Sigmoid colon (tissue), 7 donors: ENCODE measurements around the gene TLR8. TPM values are rescaled to one million over a fixed set of nuclear protein-coding genes. Genes with fewer than 3 reads are reported as not detected.

Source experiments
- DNase-seq: peaks from one replicate; pipeline ENCODE4 v3.0.0-alpha.2; 2019
- H3K27ac ChIP-seq, 4 donors: fragments of 200-600 bp; sonication (generic); one replicate each; pipeline ENCODE4 v1.5.1; 2016 to 2019; ENCODE audit warnings: mild to moderate bottlenecking in 1 of 4
- H3K27me3 ChIP-seq, 3 donors: fragments of 200-600 bp; sonication (generic); one replicate each; pipeline ENCODE4 v1.5.1; 2019; ENCODE audit warnings: mild to moderate bottlenecking in 1 of 3
- H3K36me3 ChIP-seq, 4 donors: fragments of 200-600 bp; sonication (generic); one replicate each; pipeline ENCODE4 v1.5.1; 2016 to 2019
- H3K4me1 ChIP-seq, 4 donors: fragments of 200-600 bp; sonication (generic); one replicate each; pipeline ENCODE4 v1.5.1; 2017 to 2019
- H3K4me3 ChIP-seq, 4 donors: fragments of 200-600 bp; sonication (generic); one replicate each; pipeline ENCODE4 v1.5.1; 2017 to 2019; ENCODE audit warnings: mild to moderate bottlenecking in 2 of 4, moderate library complexity in 1 of 4
- H3K9me3 ChIP-seq, 4 donors: fragments of 200-600 bp in 3 of 4; sonication (generic) in 3 of 4; one replicate each; pipeline versions ENCODE4 v1.5.1 to v1.6.1; 2013 to 2019
- EP300 ChIP-seq, 4 donors: sonication (generic); formaldehyde crosslinking; IDR thresholded peaks; one replicate each; pipeline ENCODE4 v1.6.1; 2017; ENCODE audit warnings: antibody characterized with exemption in 4 of 4
- POLR2A ChIP-seq, 2 donors: fragments of 450-650 bp; IDR thresholded peaks; one replicate each; pipeline ENCODE4 v1.6.1; 2016; ENCODE audit warnings: antibody characterized with exemption in 2 of 2, mild to moderate bottlenecking in 2 of 2, moderate library complexity in 2 of 2
- POLR2AphosphoS5 ChIP-seq, 4 donors: sonication (generic); formaldehyde crosslinking; IDR thresholded peaks; one replicate each; pipeline ENCODE4 v1.6.1; 2017; ENCODE audit warnings: antibody characterized with exemption in 4 of 4
- WGBS, 2 donors: extraction: QIAGEN DNeasy Blood & Tissue Kit; methylation state at CpG; one replicate each; pipeline ENCODE4 v1.1.7; 2013; 5-methylcytosine and 5-hydroxymethylcytosine counted together
- intact Hi-C: fragments of 100-400 bp; cut with DNase I; formaldehyde crosslinking; loops from one replicate; pipeline ENCODE4 v1.15.1; 2023
- polyA plus RNA-seq, 3 donors: library from polyadenylated mRNA; stranded (reverse); fragments of 200-250 nt; gene quantifications; one replicate each; pipeline ENCODE4 v1.2.3, GENCODE V29; 2013
- total RNA-seq, 4 donors: library from RNA; depleted of rRNA; stranded (reverse); fragments of >200 nt; gene quantifications; one replicate each; pipeline ENCODE4 v1.1.0, GENCODE V29; 2016
- TF ChIP-seq, protein P1 (sequence below), 4 experiments: fragments of 450-650 bp in 3 of 4; fragments of 200-600 bp in 1 of 4; IDR thresholded peaks; one replicate each; pipeline ENCODE4 v1.5.1; 2016 to 2019; ENCODE audit warnings: antibody characterized with exemption in 4 of 4, mild to moderate bottlenecking in 3 of 4, moderate library complexity in 2 of 4
- donor health status: healthy with polysubstance abuse.
- donor health status: Bipolar disorder and iron deficiency.
- donor health status: healthy.

The TLR8 gene
- total and polyA plus RNA-seq, 7 donors = 0.28 to 3.0 (median 1.7) TPM

- intact Hi-C loops = no loop called here
- 82 to 84% methylated on average over 3 of the region's 3 CpGs for WGBS, 2 donors
- H3K4me3 ChIP-seq = no peak overlapping the region
- no peaks in the 10 kb centered on the region for H3K27me3 ChIP-seq
- TF ChIP-seq, protein P1, sequence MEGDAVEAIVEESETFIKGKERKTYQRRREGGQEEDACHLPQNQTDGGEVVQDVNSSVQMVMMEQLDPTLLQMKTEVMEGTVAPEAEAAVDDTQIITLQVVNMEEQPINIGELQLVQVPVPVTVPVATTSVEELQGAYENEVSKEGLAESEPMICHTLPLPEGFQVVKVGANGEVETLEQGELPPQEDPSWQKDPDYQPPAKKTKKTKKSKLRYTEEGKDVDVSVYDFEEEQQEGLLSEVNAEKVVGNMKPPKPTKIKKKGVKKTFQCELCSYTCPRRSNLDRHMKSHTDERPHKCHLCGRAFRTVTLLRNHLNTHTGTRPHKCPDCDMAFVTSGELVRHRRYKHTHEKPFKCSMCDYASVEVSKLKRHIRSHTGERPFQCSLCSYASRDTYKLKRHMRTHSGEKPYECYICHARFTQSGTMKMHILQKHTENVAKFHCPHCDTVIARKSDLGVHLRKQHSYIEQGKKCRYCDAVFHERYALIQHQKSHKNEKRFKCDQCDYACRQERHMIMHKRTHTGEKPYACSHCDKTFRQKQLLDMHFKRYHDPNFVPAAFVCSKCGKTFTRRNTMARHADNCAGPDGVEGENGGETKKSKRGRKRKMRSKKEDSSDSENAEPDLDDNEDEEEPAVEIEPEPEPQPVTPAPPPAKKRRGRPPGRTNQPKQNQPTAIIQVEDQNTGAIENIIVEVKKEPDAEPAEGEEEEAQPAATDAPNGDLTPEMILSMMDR (IDR thresholded peaks at IDR 0.05) = no peak
- TF ChIP-seq POLR2AphosphoS5 (IDR thresholded peaks at IDR 0.05) (no peak), POLR2A (IDR thresholded peaks at IDR 0.05) (no peak), EP300 (IDR thresholded peaks at IDR 0.05) (no peak)
- H3K36me3 ChIP-seq = no peaks in the 10 kb centered on the region
- no peaks in the 10 kb centered on the region for H3K4me1 ChIP-seq
- H3K27ac ChIP-seq = no peak overlapping the region
- no peaks in the 10 kb centered on the region for H3K9me3 ChIP-seq
- no peak for DNase-seq
These were observed 18.7 kb upstream of the TLR8 start for GRCh38 chrX:12887767-12888166.

DNA sequence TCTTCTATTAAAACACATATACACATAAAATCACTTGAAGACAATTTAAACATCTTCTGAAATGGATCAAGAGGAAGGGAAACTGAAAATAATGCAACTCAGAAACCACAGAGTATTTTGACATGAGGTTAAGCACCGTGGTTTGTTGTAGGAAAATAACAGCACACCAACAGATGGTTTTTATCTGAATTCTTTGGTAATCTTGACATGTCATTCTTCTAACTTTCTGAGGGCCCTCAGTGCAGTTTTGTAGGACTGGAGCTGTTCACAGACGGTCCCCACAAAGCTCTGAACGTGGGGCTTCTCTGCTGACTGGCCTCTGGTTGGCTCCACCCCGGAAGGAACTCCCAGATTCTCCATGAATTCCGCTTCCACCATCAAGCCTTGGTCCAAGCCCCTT lies 16.0 kb upstream of the TLR8 start:
- no peak overlapping the region for H3K27ac ChIP-seq
- 43 to 75% methylated on average over 5 of the region's 5 CpGs for WGBS, 2 donors
- intact Hi-C loops = no loop called here

DNA sequence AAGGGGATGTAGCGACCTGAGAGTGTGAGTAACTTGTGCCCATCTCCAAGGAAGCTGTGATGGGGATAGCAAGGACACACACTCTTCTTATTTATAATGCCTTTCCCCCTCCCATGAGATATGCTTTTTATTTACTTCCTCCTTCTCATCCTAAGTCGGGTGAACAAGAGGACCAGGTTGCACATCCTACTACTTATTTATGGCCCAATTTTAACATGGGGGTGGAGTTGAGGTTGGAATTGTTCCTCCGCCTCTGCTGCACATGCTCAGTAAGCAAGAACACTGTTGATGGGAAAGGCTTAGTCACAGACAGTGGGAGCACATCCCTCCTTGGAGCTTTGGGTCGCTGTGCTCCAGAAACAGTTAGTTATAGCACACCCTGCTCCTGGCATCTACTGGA lies 15.2 kb upstream of the TLR8 start:
- H3K4me3 ChIP-seq = no peak overlapping the region
- 74 to 79% methylated on average over 4 of the region's 4 CpGs for WGBS, 2 donors
- DNase-seq = no peak
- H3K27me3 ChIP-seq = no peaks in the 10 kb centered on the region
- H3K27ac ChIP-seq = no peak overlapping the region
- TF ChIP-seq POLR2AphosphoS5 (IDR thresholded peaks at IDR 0.05) (no peak), EP300 (IDR thresholded peaks at IDR 0.05) (no peak), POLR2A (IDR thresholded peaks at IDR 0.05) (no peak)
- TF ChIP-seq, protein P1 (IDR thresholded peaks at IDR 0.05) = no peak
- no peaks in the 10 kb centered on the region for H3K9me3 ChIP-seq
- no peaks in the 10 kb centered on the region for H3K36me3 ChIP-seq
- H3K4me1 ChIP-seq = no peaks in the 10 kb centered on the region
- intact Hi-C loops = no loop called here

More for the DNA sequence above, 16.0 kb upstream of the TLR8 start:
- no peak overlapping the region for H3K4me3 ChIP-seq
- H3K36me3 ChIP-seq = no peaks in the 10 kb centered on the region
- H3K9me3 ChIP-seq = no peaks in the 10 kb centered on the region
- no peaks in the 10 kb centered on the region for H3K4me1 ChIP-seq
- DNase-seq = no peak
- no peak for TF ChIP-seq POLR2AphosphoS5 (IDR thresholded peaks at IDR 0.05)
- TF ChIP-seq, protein P1 (IDR thresholded peaks at IDR 0.05) = no peak
- no peaks in the 10 kb centered on the region for H3K27me3 ChIP-seq

DNA sequence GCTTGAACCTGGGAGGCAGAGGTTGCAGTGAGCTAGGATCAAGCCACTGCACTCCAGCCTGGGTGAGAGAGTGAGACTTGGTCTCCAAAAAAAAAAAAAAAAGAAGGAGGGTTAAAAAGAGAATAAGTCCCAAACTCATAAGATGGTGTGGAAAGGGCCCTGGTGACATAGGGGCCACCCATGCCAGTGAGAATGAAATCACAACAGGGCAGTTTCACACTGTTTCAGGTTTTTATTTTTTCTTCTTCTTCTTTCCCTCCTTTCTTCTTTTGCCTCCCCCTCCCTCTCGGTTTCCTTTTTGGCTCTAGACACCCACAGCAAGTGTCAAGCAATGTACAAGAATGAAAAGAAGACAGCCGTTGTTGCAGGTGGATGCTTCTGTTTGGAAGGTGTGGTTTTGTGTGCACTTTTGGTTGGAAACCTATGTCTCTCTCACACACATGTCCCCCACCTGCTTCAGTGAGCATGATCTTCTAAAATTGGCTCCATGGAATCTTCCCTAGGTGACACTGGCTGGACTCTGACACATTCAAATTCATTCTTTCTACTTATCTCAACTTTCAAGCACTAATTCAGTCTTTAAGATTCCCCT lies 14.4 kb upstream of the TLR8 start:
- H3K27me3 ChIP-seq = no peaks in the 10 kb centered on the region
- no peaks in the 10 kb centered on the region for H3K4me1 ChIP-seq
- 21 to 34% methylated on average over 2 of the region's 2 CpGs for WGBS, 2 donors
- H3K27ac ChIP-seq = no peak overlapping the region
- H3K36me3 ChIP-seq = no peaks in the 10 kb centered on the region
- TF ChIP-seq POLR2AphosphoS5 (IDR thresholded peaks at IDR 0.05) (no peak), EP300 (IDR thresholded peaks at IDR 0.05) (no peak), POLR2A (IDR thresholded peaks at IDR 0.05) (no peak)
- TF ChIP-seq, protein P1 (IDR thresholded peaks at IDR 0.05) = no peak
- H3K9me3 ChIP-seq = no peaks in the 10 kb centered on the region
- no peak for DNase-seq
- no peak overlapping the region for H3K4me3 ChIP-seq
- intact Hi-C loops = no loop called here

GRCh38 chrX:12892716-12893115 lies 13.7 kb upstream of the TLR8 start:
- H3K4me1 ChIP-seq = no peaks in the 10 kb centered on the region
- H3K27me3 ChIP-seq = no peaks in the 10 kb centered on the region
- TF ChIP-seq POLR2A (IDR thresholded peaks at IDR 0.05) (no peak), POLR2AphosphoS5 (IDR thresholded peaks at IDR 0.05) (no peak), EP300 (IDR thresholded peaks at IDR 0.05) (no peak)
- TF ChIP-seq, protein P1 (IDR thresholded peaks at IDR 0.05) = no peak
- no peaks in the 10 kb centered on the region for H3K9me3 ChIP-seq
- no peak overlapping the region for H3K4me3 ChIP-seq
- no peak overlapping the region for H3K27ac ChIP-seq
- no peak for DNase-seq
- WGBS, 2 donors = 74 to 91% methylated on average over 2 of the region's 2 CpGs
- H3K36me3 ChIP-seq = no peaks in the 10 kb centered on the region
- intact Hi-C loops = loop anchor here (1.0 kb wide), 1 partner anchor 78 kb away; no protein-coding TSS in a partner anchor
